ENCODE results near the gene LTF.
"Not testable (repeated sequence)": the region's sequence is repeated elsewhere in the genome, so short reads cannot be mapped to it uniquely, and the experiment has no call there.

LTF gene

DNA sequence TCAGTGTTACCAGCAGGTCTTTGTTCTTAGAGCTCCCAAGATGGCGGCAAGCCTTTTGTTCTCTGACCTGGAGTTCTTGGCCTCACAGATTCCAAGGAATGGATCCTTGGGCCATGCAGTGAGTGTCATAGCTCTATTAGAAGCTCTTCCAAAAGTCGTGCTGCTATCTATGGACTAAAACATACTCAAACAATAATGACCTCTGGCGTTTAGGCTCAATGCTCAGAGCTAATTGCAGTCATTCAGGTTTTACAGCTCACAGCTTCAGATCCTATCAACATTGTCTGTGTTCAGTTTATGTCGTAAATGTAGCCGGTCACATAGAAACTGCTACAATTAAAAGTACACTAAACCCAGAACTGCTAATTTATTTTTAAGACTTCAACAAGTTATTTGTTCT lies 35.5 kb downstream of the LTF start:
- Histone ChIP-seq H3K27me3 (replicated peaks; ENCODE audit: insufficient read depth, low read length) (no peaks in the 10 kb centered on the region), H4K20me1 (ENCODE audit: insufficient read depth, low read length) (no peaks in the 10 kb centered on the region), H3K4me2 (ENCODE audit: low read depth, low read length) (no peak overlapping the region), H3K27ac (ENCODE audit: low read length) (no peak overlapping the region), H3K9ac (ENCODE audit: low read length) (no peak overlapping the region), H3K4me1 (ENCODE audit: low read length) (no peaks in the 10 kb centered on the region), H3K79me2 (ENCODE audit: low read length) (no peaks in the 10 kb centered on the region), H3K4me3 (ENCODE audit: low read length) (no peak overlapping the region), H3K9me2 (replicated peaks; ENCODE audit: insufficient read depth, low read length) (no peaks in the 10 kb centered on the region), H3K9me3 (replicated peaks; ENCODE audit: insufficient read depth, low read length) (no peaks in the 10 kb centered on the region), H2AFZ (ENCODE audit: low read length) (no peak overlapping the region), H3F3A (ENCODE audit: insufficient read depth, low read length) (no peaks in the 10 kb centered on the region), H3K36me3 (replicated peaks; ENCODE audit: insufficient read depth, low read length) (no peaks in the 10 kb centered on the region)
- TF ChIP-seq EZH2 (optimal IDR thresholded peaks at IDR 0.05; ENCODE audit: low read depth, low read length) (no peak), EZH2phosphoT487 (IDR thresholded peaks at IDR 0.05; ENCODE audit: low read length) (no peak)
- TF ChIP-seq, protein P1, sequence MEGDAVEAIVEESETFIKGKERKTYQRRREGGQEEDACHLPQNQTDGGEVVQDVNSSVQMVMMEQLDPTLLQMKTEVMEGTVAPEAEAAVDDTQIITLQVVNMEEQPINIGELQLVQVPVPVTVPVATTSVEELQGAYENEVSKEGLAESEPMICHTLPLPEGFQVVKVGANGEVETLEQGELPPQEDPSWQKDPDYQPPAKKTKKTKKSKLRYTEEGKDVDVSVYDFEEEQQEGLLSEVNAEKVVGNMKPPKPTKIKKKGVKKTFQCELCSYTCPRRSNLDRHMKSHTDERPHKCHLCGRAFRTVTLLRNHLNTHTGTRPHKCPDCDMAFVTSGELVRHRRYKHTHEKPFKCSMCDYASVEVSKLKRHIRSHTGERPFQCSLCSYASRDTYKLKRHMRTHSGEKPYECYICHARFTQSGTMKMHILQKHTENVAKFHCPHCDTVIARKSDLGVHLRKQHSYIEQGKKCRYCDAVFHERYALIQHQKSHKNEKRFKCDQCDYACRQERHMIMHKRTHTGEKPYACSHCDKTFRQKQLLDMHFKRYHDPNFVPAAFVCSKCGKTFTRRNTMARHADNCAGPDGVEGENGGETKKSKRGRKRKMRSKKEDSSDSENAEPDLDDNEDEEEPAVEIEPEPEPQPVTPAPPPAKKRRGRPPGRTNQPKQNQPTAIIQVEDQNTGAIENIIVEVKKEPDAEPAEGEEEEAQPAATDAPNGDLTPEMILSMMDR (IDR thresholded peaks at IDR 0.05; ENCODE audit: low read length) = no peak
- no peak for DNase-seq

DNA sequence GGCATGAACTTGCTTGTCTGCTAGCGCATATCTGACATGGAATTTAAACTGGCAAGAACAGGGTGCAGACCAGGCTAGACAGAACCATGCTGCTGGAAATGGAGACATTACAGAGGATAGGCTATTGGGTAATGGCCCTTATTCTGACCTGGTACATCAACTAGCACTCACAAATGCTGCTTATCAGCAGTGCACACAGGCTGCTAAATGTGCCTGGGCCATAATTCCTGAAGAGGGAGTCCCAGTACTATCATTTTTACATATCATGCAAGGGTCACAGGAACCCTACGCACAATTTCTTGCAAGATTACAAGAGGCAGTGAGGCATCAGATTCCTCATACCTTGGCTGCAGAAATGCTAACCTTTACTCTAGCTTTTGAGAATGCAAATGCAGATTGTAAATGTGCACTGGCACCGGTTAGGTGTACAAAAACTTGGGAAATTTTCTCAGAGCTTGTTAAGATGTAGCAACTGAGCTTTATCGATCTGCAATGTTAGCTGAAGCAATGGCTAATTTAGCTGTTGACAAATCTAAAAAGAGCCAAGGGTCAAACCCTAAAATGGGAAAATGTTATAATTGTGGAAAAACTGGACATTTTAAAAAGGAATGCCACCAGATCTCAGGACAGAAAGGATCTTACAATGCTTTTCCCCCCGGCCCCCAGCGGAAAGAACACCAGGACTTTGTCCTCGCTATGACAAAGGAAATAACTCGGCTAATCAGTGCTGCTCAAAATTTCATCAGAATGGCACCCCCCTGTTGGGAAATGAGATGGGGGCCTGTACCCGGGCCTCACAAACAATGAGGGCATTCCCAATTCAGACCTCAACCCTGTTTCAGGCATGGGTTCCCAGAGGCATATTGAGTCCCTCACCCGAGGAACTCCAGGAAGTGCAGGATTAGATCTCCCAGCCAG lies 36.5 kb downstream of the LTF start:
- H3K9me2 ChIP-seq (replicated peaks; ENCODE audit: insufficient read depth, low read length) = no peaks in the 10 kb centered on the region

DNA sequence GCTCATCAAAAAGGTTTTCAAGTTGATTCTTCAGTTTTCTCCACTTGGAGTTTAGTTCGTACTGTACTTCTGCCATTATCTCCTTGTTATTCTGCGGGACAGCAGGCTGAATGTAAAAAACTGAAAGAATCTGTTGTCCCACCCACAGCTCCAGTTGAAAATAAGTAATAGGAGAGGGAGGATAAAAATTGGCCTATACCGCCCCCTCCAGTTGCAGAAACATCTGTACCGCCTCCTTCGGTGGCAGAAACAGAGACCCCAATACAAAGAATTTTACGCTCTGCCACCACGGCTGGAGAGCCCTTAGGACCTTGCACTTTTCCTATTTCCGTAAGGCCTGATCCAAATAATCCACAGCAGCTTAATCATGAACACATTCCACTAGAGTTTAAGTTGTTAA lies 37.3 kb downstream of the LTF start:
- H3K9ac ChIP-seq (ENCODE audit: low read length); H3K27ac ChIP-seq (ENCODE audit: low read length); H3K9me3 ChIP-seq (replicated peaks; ENCODE audit: insufficient read depth, low read length); H2AFZ ChIP-seq (ENCODE audit: low read length); H3K79me2 ChIP-seq (ENCODE audit: low read length); H3K4me2 ChIP-seq (ENCODE audit: low read depth, low read length); DNase-seq; H3F3A ChIP-seq (ENCODE audit: insufficient read depth, low read length); H3K27me3 ChIP-seq (replicated peaks; ENCODE audit: insufficient read depth, low read length); H3K4me1 ChIP-seq (ENCODE audit: low read length); H3K36me3 ChIP-seq (replicated peaks; ENCODE audit: insufficient read depth, low read length); H3K4me3 ChIP-seq (ENCODE audit: low read length); H3K9me2 ChIP-seq (replicated peaks; ENCODE audit: insufficient read depth, low read length); H4K20me1 ChIP-seq (ENCODE audit: insufficient read depth, low read length): not testable (repeated sequence)
- TF ChIP-seq, protein P1 (IDR thresholded peaks at IDR 0.05; ENCODE audit: low read length) = peak; percentile 28

More for the DNA sequence above, 36.5 kb downstream of the LTF start:
- H3K79me2 ChIP-seq (ENCODE audit: low read length) = no peaks in the 10 kb centered on the region
- H3K4me3 ChIP-seq (ENCODE audit: low read length) = no peak overlapping the region
- no peak overlapping the region for H3K4me2 ChIP-seq (ENCODE audit: low read depth, low read length)
- TF ChIP-seq, protein P1 (IDR thresholded peaks at IDR 0.05; ENCODE audit: low read length) = no peak
- TF ChIP-seq EZH2phosphoT487 (IDR thresholded peaks at IDR 0.05; ENCODE audit: low read length) (no peak), EZH2 (optimal IDR thresholded peaks at IDR 0.05; ENCODE audit: low read depth, low read length) (no peak)
- no peaks in the 10 kb centered on the region for H3K9me3 ChIP-seq (replicated peaks; ENCODE audit: insufficient read depth, low read length)
- no peaks in the 10 kb centered on the region for H4K20me1 ChIP-seq (ENCODE audit: insufficient read depth, low read length)
- no peak for DNase-seq
- no peaks in the 10 kb centered on the region for H3K27me3 ChIP-seq (replicated peaks; ENCODE audit: insufficient read depth, low read length)
- no peaks in the 10 kb centered on the region for H3K4me1 ChIP-seq (ENCODE audit: low read length)
- H3K27ac ChIP-seq (ENCODE audit: low read length) = no peak overlapping the region
- no peak overlapping the region for H3K9ac ChIP-seq (ENCODE audit: low read length)
- no peaks in the 10 kb centered on the region for H3K36me3 ChIP-seq (replicated peaks; ENCODE audit: insufficient read depth, low read length)
- no peaks in the 10 kb centered on the region for H3F3A ChIP-seq (ENCODE audit: insufficient read depth, low read length)
- H2AFZ ChIP-seq (ENCODE audit: low read length) = no peak overlapping the region

DNA sequence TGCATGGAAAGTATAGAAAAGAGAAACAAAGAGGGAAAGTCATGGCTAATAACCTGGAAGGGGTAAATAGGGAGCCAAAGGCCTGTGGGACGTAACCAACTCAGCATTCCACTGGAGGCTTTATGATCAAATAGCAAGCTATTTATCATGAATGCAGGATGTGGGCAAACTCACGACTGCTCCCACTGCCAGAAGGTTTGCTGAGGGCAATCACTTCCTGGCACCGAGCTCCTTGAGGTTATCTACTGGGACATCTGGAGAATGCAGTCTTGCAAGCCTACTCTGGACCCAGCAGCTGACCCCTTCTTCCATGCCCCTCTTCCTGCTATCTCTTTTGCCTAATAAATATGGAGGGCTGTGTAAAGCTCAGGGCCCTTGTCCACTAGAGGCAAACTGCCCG lies 38.2 kb downstream of the LTF start:
- H2AFZ ChIP-seq (ENCODE audit: low read length); H3K79me2 ChIP-seq (ENCODE audit: low read length); H3F3A ChIP-seq (ENCODE audit: insufficient read depth, low read length); H3K27ac ChIP-seq (ENCODE audit: low read length); DNase-seq; H3K27me3 ChIP-seq (replicated peaks; ENCODE audit: insufficient read depth, low read length); H3K9ac ChIP-seq (ENCODE audit: low read length); H3K4me3 ChIP-seq (ENCODE audit: low read length); H3K4me1 ChIP-seq (ENCODE audit: low read length); H3K9me3 ChIP-seq (replicated peaks; ENCODE audit: insufficient read depth, low read length); H3K36me3 ChIP-seq (replicated peaks; ENCODE audit: insufficient read depth, low read length); H3K9me2 ChIP-seq (replicated peaks; ENCODE audit: insufficient read depth, low read length); H4K20me1 ChIP-seq (ENCODE audit: insufficient read depth, low read length); H3K4me2 ChIP-seq (ENCODE audit: low read depth, low read length): not testable (repeated sequence)
